HG03097 (cell line): ENCODE results near the gene NYAP1.
"Not testable (repeated sequence)": the region's sequence is repeated elsewhere in the genome, so short reads cannot be mapped to it uniquely, and the experiment has no call there.

Source experiments
- ATAC-seq: cut with Tn5 transposase; IDR thresholded peaks from one replicate; pipeline ENCODE4 v1.9.1; 2021; ENCODE audit not compliant: unreplicated experiment, low FRiP score

Gene NYAP1

GRCh38 chr7:100509231-100509630 is 25.5 kb downstream of the NYAP1 start:
- no peak for ATAC-seq

- ATAC-seq: no peak
Measured at GRCh38 chr7:100510437-100511239, 26.9 kb downstream of the NYAP1 start.

- no peak for ATAC-seq
Measured at GRCh38 chr7:100513212-100513810, 29.6 kb downstream of the NYAP1 start.

GRCh38 chr7:100515072-100515532 is 31.4 kb downstream of the NYAP1 start:
- no peak for ATAC-seq

GRCh38 chr7:100516135-100516812 is 32.5 kb downstream of the NYAP1 start:
- no peak for ATAC-seq

GRCh38 chr7:100517305-100517704 is 33.6 kb downstream of the NYAP1 start:
- ATAC-seq: no peak

GRCh38 chr7:100519580-100519979 is 35.9 kb downstream of the NYAP1 start:
- ATAC-seq: no peak

- no peak for ATAC-seq
Measured at GRCh38 chr7:100520138-100520537, 36.4 kb downstream of the NYAP1 start.

GRCh38 chr7:100521076-100521475 is 37.3 kb downstream of the NYAP1 start:
- ATAC-seq: no peak

- not testable (repeated sequence) for ATAC-seq
Measured at GRCh38 chr7:100521909-100522593, 38.3 kb downstream of the NYAP1 start.

- ATAC-seq: not testable (repeated sequence)
Measured at GRCh38 chr7:100523192-100523591, 39.5 kb downstream of the NYAP1 start.

GRCh38 chr7:100528108-100528866 is 44.6 kb downstream of the NYAP1 start:
- ATAC-seq: not testable (repeated sequence)

GRCh38 chr7:100532165-100533022 is 48.7 kb downstream of the NYAP1 start:
- ATAC-seq: no peak

GRCh38 chr7:100535982-100536381 is 52.3 kb downstream of the NYAP1 start:
- not testable (repeated sequence) for ATAC-seq

GRCh38 chr7:100536695-100537094 is 53.0 kb downstream of the NYAP1 start:
- not testable (repeated sequence) for ATAC-seq

- ATAC-seq: no peak
Measured at GRCh38 chr7:100538348-100538653, 54.6 kb downstream of the NYAP1 start.

GRCh38 chr7:100538654-100539435 is 55.1 kb downstream of the NYAP1 start, which contains the start of gene AGFG2:
AGFG2 (plus strand) TSS chr7:100539203; CDS start chr7:100539347, 144 bp downstream.
- peak; percentile 90 for ATAC-seq

GRCh38 chr7:100539436-100540006 is 55.8 kb downstream of the NYAP1 start:
- no peak for ATAC-seq
